Measurements from ENCODE around the gene MAML1.

GRCh38 chr5:179792612-179793467, 60.2 kb downstream of the MAML1 start:
- no peak for TF ChIP-seq CTCF (IDR thresholded peaks at IDR 0.05)
- no peak for TF ChIP-seq POLR2A (IDR thresholded peaks at IDR 0.05)
